ENCODE results near the gene YWHAG. TPM values are rescaled to one million over a fixed set of nuclear protein-coding genes. Genes with fewer than 3 reads are reported as not detected.

YWHAG gene
- total and polyA plus RNA-seq, 9 of the 15 experiments (the other 6 are each of a cell fraction or from before 2014, with no cell fraction given): 30.4 to 246 (median 94.5) TPM

- TF ChIP-seq, protein P1, sequence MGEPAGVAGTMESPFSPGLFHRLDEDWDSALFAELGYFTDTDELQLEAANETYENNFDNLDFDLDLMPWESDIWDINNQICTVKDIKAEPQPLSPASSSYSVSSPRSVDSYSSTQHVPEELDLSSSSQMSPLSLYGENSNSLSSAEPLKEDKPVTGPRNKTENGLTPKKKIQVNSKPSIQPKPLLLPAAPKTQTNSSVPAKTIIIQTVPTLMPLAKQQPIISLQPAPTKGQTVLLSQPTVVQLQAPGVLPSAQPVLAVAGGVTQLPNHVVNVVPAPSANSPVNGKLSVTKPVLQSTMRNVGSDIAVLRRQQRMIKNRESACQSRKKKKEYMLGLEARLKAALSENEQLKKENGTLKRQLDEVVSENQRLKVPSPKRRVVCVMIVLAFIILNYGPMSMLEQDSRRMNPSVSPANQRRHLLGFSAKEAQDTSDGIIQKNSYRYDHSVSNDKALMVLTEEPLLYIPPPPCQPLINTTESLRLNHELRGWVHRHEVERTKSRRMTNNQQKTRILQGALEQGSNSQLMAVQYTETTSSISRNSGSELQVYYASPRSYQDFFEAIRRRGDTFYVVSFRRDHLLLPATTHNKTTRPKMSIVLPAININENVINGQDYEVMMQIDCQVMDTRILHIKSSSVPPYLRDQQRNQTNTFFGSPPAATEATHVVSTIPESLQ (CRISPR knock-in tag; IDR thresholded peaks at IDR 0.05): peak; percentile 89; the same call in 1 of the 2 replicates
- TF ChIP-seq MBD1 (CRISPR knock-in tag; IDR thresholded peaks at IDR 0.05) (no peak), AFF1 (IDR thresholded peaks at IDR 0.05; ENCODE audit: low read depth in 1 of 2, partially characterized antibody in 2 of 2) (no peak), ZNF431 (CRISPR knock-in tag; IDR thresholded peaks at IDR 0.05) (no peak), ZC3H8 (IDR thresholded peaks at IDR 0.05) (no peak), ATF2 (CRISPR knock-in tag; IDR thresholded peaks at IDR 0.05) (no peak), ZFP1 (CRISPR knock-in tag; IDR thresholded peaks at IDR 0.05) (0 out of 2 replicates have a peak, but pooled peaks have one; percentile 7), ZBTB12 (CRISPR knock-in tag; IDR thresholded peaks at IDR 0.05) (no peak), RBM34 (IDR thresholded peaks at IDR 0.05; ENCODE audit: borderline replicate concordance, insufficient read depth, low read length) (no peak), GTF2F1 (IDR thresholded peaks at IDR 0.05; ENCODE audit: low read depth, low read length) (peak; percentile 72; the same call in 1 of the 2 replicates)
- TF ChIP-seq, protein P2, sequence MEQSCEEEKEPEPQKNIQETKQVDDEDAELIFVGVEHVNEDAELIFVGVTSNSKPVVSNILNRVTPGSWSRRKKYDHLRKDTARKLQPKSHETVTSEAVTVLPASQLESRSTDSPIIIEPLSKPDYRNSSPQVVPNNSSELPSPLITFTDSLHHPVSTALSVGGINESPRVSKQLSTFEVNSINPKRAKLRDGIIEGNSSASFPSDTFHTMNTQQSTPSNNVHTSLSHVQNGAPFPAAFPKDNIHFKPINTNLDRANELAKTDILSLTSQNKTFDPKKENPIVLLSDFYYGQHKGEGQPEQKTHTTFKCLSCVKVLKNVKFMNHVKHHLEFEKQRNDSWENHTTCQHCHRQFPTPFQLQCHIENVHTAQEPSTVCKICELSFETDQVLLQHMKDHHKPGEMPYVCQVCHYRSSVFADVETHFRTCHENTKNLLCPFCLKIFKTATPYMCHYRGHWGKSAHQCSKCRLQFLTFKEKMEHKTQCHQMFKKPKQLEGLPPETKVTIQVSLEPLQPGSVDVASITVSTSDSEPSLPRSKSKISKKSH (CRISPR knock-in tag; IDR thresholded peaks at IDR 0.05): no peak
- TF ChIP-seq, protein P3, sequence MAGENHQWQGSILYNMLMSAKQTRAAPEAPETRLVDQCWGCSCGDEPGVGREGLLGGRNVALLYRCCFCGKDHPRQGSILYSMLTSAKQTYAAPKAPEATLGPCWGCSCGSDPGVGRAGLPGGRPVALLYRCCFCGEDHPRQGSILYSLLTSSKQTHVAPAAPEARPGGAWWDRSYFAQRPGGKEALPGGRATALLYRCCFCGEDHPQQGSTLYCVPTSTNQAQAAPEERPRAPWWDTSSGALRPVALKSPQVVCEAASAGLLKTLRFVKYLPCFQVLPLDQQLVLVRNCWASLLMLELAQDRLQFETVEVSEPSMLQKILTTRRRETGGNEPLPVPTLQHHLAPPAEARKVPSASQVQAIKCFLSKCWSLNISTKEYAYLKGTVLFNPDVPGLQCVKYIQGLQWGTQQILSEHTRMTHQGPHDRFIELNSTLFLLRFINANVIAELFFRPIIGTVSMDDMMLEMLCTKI (IDR thresholded peaks at IDR 0.05; ENCODE audit: partially characterized antibody): no peak
Measured at GRCh38 chr7:76314042-76314721, 44.6 kb downstream of the YWHAG start (continued).
